K562 (cell line): Measurements from ENCODE around the gene SMIM35.

Source experiments
- ARID4B ChIP-seq: sonication (generic); formaldehyde crosslinking; IDR thresholded peaks from 2 replicates; pipeline ENCODE4 v1.8.0; 2022; ENCODE audit warnings: mild to moderate bottlenecking, missing genetic modification reagents
- CEBPB ChIP-seq: fragments of 450-650 bp; IDR thresholded peaks from 2 replicates; pipeline ENCODE4 v1.6.1; 2016; ENCODE audit warnings: missing genetic modification characterization, missing compliant biosample characterization
- EZH2 ChIP-seq: IDR thresholded peaks from 2 replicates; pipeline ENCODE4 v1.6.1; 2012; ENCODE audit warnings: low read depth, mild to moderate bottlenecking, inconsistent platforms, low read length, borderline replicate concordance
- FIP1L1 ChIP-seq: fragments of 200-400 bp; formaldehyde crosslinking; IDR thresholded peaks from 2 replicates; pipeline ENCODE4 v1.6.1; 2018; ENCODE audit warnings: mild to moderate bottlenecking, low read depth, low read length; ENCODE audit not compliant: poor library complexity, severe bottlenecking
- FOSL1 ChIP-seq: fragments of 200-800 bp; sonication (Bioruptor generic); conservative IDR thresholded peaks from 2 replicates; pipeline ENCODE4 v1.6.1; 2016; ENCODE audit warnings: missing genetic modification characterization, missing compliant biosample characterization
- JUNB ChIP-seq: fragments of 450-650 bp; formaldehyde crosslinking; conservative IDR thresholded peaks from 2 replicates; pipeline ENCODE4 v1.4.0; 2020; ENCODE audit warnings: mild to moderate bottlenecking
- MAX ChIP-seq: sonication (generic); formaldehyde crosslinking; IDR thresholded peaks from 2 replicates; pipeline ENCODE4 v1.9.0; 2022; ENCODE audit warnings: mild to moderate bottlenecking, missing genetic modification reagents
- MEF2D ChIP-seq: conservative IDR thresholded peaks from 2 replicates; pipeline ENCODE4 v1.6.1; 2016; ENCODE audit warnings: low read depth, missing genetic modification characterization, missing compliant biosample characterization
- MITF ChIP-seq: IDR thresholded peaks from 2 replicates; pipeline ENCODE4 v1.6.1; 2014; ENCODE audit warnings: antibody characterized with exemption
- SREBF2 ChIP-seq: sonication (generic); formaldehyde crosslinking; IDR thresholded peaks from 2 replicates; pipeline ENCODE4 v1.4.0; 2020; ENCODE audit warnings: mild to moderate bottlenecking, missing genetic modification reagents
- USF1 ChIP-seq: sonication (generic); formaldehyde crosslinking; IDR thresholded peaks from 2 replicates; pipeline ENCODE4 v1.9.0; 2022; ENCODE audit warnings: mild to moderate bottlenecking, missing genetic modification reagents
- ZNF583 ChIP-seq: fragments of 250-450 bp; sonication (Bioruptor Pico); IDR thresholded peaks from 2 replicates; pipeline ENCODE4 v1.4.0; 2020
- TF ChIP-seq, protein P1 (sequence below), 3 experiments: IDR thresholded peaks in 2 of 3; conservative IDR thresholded peaks in 1 of 3; 2 replicates each; pipeline ENCODE4 v1.5.1; 2011 to 2012; ENCODE audit warnings: low read length in 3 of 3, mild to moderate bottlenecking in 3 of 3, control low read depth in 2 of 3, improper control_type of control experiment in 1 of 3, inconsistent platforms in 1 of 3, low read depth in 1 of 3, mixed read lengths in 1 of 3, moderate library complexity in 1 of 3; ENCODE audit not compliant: insufficient read depth in 2 of 3
- TF ChIP-seq, protein P2 (sequence below): fragments of 450-650 bp; IDR thresholded peaks from 2 replicates; pipeline ENCODE4 v1.6.1; 2016; ENCODE audit warnings: low read depth

DNA sequence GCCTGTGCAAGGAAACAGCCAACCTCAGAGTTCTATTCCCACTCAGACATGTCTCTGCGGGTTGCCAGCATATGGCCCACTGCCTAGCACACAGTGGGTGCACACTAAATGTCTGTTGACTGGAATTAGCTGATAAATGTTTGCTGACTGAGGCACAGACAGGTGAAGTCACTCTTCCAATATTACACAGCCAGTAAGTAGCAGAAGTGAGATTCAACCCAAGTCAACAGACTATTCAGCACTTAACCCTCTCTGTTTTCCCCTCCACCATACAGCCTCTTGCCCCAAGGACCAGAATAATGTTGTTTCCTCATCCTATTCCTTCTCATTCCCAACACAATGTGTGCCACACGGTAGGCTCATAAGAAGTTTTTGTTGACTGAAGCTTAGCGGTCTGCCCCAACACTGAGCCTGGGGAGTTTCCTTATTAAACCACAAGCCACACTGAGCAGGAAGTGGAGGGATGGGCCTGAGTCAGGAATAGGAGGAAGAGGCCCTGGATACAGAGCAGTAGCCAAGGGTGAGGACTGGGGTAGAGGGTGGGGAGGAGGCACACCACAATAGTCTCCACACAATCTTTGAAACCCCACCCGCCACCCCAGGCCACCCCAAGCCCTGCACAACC is 116.3 kb downstream of the SMIM35 start:
- no peak for TF ChIP-seq ZNF583
- no peak for TF ChIP-seq ARID4B (CRISPR knock-in tag)
- TF ChIP-seq, protein P1, sequence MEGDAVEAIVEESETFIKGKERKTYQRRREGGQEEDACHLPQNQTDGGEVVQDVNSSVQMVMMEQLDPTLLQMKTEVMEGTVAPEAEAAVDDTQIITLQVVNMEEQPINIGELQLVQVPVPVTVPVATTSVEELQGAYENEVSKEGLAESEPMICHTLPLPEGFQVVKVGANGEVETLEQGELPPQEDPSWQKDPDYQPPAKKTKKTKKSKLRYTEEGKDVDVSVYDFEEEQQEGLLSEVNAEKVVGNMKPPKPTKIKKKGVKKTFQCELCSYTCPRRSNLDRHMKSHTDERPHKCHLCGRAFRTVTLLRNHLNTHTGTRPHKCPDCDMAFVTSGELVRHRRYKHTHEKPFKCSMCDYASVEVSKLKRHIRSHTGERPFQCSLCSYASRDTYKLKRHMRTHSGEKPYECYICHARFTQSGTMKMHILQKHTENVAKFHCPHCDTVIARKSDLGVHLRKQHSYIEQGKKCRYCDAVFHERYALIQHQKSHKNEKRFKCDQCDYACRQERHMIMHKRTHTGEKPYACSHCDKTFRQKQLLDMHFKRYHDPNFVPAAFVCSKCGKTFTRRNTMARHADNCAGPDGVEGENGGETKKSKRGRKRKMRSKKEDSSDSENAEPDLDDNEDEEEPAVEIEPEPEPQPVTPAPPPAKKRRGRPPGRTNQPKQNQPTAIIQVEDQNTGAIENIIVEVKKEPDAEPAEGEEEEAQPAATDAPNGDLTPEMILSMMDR (IDR thresholded peaks at IDR 0.05 in 2 of 3, conservative IDR thresholded peaks at IDR 0.05 in 1 of 3; ENCODE audit: insufficient read depth in 2 of 3, low read depth in 1 of 3, low read length in 3 of 3), result no peak
- TF ChIP-seq, protein P2, sequence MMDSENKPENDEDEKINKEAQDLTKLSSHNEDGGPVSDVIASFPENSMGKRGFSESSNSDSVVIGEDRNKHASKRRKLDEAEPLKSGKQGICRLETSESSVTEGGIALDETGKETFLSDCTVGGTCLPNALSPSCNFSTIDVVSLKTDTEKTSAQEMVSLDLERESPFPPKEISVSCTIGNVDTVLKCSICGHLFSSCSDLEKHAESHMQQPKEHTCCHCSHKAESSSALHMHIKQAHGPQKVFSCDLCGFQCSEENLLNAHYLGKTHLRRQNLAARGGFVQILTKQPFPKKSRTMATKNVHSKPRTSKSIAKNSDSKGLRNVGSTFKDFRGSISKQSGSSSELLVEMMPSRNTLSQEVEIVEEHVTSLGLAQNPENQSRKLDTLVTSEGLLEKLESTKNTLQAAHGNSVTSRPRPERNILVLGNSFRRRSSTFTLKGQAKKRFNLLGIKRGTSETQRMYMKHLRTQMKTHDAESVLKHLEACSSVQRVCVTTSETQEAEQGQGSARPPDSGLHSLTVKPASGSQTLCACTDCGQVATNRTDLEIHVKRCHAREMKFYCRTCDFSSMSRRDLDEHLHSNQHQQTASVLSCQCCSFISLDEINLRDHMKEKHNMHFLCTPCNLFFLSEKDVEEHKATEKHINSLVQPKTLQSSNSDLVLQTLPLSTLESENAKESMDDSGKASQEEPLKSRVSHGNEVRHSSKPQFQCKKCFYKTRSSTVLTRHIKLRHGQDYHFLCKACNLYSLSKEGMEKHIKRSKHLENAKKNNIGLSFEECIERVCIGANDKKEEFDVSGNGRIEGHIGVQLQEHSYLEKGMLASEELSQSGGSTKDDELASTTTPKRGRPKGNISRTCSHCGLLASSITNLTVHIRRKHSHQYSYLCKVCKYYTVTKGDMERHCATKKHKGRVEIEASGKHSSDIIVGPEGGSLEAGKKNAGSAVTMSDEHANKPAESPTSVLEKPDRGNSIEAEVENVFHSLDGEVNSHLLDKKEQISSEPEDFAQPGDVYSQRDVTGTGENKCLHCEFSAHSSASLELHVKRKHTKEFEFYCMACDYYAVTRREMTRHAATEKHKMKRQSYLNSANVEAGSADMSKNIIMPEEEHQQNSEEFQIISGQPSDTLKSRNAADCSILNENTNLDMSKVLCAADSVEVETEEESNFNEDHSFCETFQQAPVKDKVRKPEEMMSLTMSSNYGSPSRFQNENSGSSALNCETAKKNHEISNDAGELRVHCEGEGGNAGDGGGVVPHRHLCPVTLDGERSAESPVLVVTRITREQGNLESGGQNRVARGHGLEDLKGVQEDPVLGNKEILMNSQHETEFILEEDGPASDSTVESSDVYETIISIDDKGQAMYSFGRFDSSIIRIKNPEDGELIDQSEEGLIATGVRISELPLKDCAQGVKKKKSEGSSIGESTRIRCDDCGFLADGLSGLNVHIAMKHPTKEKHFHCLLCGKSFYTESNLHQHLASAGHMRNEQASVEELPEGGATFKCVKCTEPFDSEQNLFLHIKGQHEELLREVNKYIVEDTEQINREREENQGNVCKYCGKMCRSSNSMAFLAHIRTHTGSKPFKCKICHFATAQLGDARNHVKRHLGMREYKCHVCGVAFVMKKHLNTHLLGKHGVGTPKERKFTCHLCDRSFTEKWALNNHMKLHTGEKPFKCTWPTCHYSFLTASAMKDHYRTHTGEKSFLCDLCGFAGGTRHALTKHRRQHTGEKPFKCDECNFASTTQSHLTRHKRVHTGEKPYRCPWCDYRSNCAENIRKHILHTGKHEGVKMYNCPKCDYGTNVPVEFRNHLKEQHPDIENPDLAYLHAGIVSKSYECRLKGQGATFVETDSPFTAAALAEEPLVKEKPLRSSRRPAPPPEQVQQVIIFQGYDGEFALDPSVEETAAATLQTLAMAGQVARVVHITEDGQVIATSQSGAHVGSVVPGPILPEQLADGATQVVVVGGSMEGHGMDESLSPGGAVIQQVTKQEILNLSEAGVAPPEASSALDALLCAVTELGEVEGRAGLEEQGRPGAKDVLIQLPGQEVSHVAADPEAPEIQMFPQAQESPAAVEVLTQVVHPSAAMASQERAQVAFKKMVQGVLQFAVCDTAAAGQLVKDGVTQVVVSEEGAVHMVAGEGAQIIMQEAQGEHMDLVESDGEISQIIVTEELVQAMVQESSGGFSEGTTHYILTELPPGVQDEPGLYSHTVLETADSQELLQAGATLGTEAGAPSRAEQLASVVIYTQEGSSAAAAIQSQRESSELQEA, result no peak
- no peak for TF ChIP-seq MITF
- TF ChIP-seq SREBF2 (CRISPR knock-in tag), result no peak
- no peak for TF ChIP-seq CEBPB (tag)
- no peak for TF ChIP-seq EZH2
- TF ChIP-seq JUNB (CRISPR knock-in tag), result no peak
- no peak for TF ChIP-seq MAX (CRISPR knock-in tag)
- TF ChIP-seq FIP1L1, result no peak
- no peak for TF ChIP-seq USF1 (CRISPR knock-in tag)
- no peak for TF ChIP-seq MEF2D (tag)
- no peak for TF ChIP-seq FOSL1
